ENCODE measurements around the gene RACK1.

RACK1 gene

GRCh38 chr5:181193656-181194055, 50.0 kb downstream of the RACK1 start:
- no peak for DNase-seq

DNA sequence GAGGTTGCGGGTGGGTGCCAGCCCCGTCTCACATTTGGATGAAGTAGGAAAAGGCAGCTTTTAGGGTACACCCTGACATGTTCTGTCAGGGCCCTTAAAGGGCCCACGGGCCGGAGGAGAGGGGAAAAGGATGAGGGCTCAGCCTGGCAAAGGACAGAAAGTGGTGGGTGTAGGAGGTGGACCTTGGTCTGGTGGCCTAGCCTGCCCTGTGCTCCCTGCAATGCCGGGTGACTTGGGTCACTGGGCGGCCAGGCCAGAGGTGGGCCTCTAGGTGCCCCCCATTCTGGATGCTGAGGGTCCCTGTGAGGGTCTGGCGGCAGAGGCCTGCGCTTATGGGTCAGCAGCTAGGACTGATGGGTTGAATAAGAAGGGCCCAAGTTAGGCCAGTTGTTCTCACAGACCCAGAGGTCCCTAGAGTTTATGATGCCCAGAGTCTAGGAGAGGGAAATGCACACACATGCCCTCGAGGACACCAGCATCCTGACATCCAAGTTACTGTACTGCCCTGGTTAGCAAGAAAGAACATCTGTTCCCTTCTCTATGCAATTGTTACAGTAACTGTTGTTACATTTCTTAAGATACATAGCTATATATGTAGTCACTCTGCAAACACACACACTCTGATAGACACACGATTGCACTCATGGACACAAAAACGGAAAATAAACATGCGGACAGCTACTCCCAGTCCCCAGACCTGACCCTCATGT, 51.2 kb downstream of the RACK1 start:
- no peak for DNase-seq

DNA sequence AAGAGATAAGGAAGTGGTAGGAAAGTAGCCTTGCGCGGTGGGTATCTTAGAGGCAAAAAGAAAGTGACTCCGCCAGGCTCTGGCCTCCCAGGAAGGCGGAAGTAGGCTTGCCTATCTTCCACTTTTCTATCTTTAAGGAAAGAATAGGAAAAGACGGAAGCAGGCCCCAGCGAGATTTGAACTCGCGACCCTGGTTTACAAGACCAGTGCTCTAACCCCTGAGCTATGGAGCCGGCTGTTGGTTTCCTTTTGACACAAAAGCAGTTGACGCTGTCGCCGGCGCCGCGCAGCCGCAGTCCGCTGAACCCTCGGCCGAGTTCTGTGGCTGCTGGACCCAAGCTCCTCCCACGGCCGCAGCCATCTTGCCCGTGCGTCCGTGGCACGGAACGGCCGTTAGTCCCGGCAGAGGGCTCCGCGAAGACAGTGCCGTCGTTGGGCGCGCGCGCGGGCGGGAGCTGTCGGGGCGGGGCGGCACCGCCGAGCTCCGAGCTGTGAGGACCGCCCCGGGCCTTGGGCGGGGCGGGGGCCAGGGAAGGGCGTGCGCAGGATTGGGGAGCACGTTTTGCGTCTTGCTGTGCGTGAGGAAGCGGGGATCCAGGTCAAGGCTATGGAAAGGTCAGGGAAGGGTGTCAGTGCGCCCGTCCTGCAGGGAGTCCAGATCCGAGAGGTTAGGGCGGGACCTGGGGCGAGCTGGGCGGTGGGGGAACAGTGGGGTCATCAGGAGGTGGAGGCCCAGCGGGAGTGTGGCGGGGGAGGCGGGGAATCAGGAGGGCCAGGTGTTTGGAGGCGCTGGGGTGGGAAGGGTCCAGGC, 52.0 kb downstream of the RACK1 start:
- DNase-seq: peak; percentile 94

DNA sequence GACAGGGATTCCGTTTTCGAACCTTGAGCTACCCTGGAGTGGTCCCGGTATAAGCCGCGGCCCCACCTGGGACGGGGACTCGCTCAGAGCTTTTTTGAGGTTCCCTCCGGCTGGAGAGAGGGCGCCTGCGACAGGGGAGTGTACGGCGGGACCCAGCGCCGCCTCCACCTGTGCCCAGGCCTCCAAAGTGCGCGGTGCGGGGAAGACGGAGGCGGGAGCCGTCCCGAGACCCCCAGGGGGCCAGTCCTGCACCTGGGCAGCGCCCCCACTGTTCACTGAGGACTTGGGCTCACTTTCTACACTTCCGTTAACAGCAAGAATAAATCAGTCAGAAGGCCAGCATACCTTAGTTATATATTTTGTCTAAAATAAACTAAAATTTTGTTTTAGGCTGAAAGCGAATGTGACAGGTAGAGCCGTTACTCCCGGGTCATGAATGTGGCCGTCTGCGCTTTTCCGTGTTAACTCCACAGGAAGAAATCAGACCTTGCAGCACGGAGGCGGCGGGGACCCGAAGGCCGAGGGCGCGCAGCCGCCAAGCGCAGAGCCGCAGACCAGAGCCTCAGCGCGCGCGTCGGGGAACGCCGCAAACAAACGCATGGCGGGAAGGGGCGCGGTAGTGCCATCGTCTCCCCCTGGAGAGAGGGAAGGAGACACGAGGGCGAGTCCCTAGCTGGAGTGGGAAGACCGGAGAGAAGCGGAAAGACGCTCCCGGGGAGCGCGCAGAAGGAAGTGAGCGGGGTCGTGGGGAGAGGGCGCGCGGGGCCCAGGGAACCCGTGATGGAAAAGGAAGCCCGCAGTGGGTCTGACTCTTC, 52.8 kb downstream of the RACK1 start:
- DNase-seq: peak; percentile 69

- DNase-seq: peak; percentile 44
These were observed 53.6 kb downstream of the RACK1 start for GRCh38 chr5:181189962-181190710.

DNA sequence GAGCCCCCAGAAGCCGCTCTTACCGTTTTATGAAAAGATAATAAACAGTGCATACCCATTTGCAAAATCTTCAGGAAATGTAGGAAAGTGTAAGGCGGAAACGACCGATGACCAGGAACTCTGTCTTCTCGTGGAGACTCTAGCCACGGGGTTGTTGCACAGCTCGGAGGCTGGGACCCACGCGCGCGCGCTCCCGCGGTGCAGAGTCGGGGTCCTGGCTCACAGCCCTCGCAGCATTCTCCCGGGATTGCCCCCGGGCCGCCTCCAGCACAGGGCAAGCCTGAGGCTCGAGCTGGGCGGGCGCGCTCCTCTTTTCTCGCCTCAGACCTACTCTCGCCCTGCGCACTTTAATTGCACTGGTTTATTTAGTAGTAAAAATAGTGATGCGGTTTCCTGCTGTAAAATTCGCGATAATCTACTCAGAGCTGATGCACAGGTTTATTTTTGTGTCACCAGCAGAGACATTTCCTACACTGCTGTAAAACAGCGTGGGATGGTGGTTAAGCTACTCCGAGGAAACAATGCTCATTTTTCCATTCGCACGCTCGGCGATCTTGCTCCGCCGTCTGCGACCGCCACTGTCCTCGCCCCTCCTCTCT, 54.2 kb downstream of the RACK1 start:
- DNase-seq: peak; percentile 50

GRCh38 chr5:181188700-181189362, 54.9 kb downstream of the RACK1 start:
- DNase-seq: peak; percentile 84

GRCh38 chr5:181187500-181188213, 56.0 kb downstream of the RACK1 start:
- peak; percentile 76 for DNase-seq

GRCh38 chr5:181186986-181187499, 56.7 kb downstream of the RACK1 start:
- DNase-seq: no peak
